GM18907 (cell line): ENCODE data around the gene TRAF3IP3.
"Not testable (repeated sequence)": the region's sequence is repeated elsewhere in the genome, so short reads cannot be mapped to it uniquely, and the experiment has no call there.

ENCODE experiments used
- ATAC-seq: cut with Tn5 transposase; IDR thresholded peaks from one replicate; pipeline ENCODE4 v1.9.1; 2021; ENCODE audit warnings: mild to moderate bottlenecking, moderate library complexity; ENCODE audit not compliant: unreplicated experiment

TRAF3IP3 gene

GRCh38 chr1:209767706-209768105, 11.9 kb downstream of the TRAF3IP3 start:
- ATAC-seq, result no peak

DNA sequence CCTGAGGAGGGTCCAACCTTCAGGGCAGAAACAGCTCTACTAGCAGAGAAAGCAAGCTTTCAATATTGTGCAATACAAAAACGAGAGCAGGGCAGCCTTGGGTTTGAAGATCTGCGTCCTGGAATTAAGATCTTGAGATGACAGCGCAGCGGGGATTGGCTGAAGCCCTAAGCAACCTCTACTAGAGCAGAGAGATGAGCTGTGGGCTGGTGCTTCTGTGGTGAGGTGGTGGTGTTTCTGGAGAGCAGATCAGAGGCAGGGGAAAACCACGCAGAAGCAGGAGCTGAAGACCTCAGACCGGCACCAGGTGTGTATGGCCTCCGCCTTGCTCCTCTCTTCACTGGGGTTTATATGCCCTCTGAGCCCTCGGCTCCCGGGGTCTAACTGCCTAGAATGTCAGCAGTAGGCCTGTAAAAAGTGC, 12.5 kb downstream of the TRAF3IP3 start:
- peak; percentile 90 for ATAC-seq

DNA sequence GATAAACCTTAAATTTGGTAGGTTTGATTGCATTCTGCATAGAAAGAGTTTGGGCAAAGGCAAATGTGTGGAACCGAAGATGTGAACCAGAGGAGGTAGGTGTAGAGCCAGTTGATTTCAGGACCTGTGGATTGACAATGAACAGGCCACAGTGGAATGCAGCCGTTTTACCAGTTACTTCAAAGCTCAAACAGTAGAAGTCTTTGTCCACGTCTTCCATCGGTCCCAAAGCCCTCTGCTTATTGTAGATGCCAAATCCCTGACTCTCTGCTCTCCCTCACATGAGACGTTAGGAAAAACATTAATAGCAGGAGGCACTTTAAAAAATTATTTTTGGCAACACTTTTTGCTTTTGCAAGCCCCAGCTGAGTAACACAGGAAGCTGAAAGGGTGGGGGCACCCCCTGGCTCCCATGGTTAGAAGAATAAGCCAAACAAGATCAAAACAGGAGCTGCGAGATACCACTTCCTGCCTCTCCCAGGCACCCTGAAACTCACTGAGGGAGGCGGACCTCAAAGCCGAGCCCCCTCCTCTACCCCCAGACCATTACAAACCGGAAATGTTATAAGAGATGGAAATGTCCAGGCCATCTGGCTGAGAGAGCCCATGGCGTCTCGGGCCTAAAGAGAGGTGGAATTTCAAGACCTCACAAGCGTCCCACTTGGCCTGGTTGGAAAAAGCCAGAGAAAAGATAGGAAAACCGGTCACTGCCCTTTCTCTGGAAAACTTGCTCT, 13.5 kb downstream of the TRAF3IP3 start:
- peak; percentile 85 for ATAC-seq

- ATAC-seq, result no peak
These were observed 14.1 kb downstream of the TRAF3IP3 start for GRCh38 chr1:209769971-209770370.

DNA sequence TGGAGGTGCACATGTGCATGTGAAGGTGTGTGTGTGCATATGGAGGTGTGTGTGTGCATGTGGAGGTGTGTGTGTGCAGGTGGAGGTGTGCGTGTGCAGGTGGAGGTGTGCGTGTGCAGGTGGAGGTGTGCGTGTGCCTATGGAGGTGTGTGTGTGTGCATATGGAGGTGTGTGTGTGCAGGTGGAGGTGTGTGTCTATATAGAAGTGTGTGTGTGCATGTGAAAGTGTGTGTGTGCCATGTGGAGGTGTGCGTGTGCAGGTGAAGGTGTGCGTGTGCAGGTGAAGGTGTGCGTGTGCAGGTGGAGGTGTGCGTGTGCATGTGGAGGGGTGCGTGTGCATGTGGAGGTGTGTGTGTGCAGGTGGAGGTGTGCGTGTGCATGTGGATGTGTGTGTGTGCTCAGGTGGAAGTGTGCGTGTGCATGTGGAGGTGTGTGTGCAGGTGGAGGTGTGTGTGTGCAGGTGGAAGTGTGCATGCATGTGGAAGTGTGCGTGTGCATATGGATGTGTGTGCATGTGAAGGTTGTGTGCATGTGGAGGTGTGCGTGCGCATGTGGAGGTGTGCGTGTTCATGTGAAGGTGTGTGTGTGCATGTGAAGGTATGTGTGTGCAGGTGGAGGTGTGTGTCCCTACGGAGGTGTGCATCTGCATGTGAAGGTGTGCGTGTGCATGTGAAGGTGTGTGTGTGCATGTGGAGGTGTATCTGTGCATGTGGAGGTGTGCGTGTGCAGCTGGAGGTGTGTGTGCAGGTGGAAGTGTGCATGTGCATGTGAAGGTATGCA, 15.0 kb downstream of the TRAF3IP3 start:
- no peak for ATAC-seq

- no peak for ATAC-seq
These were observed 16.3 kb downstream of the TRAF3IP3 start for GRCh38 chr1:209772126-209772525.

- peak; percentile 66 for ATAC-seq
These were observed 18.7 kb downstream of the TRAF3IP3 start for GRCh38 chr1:209774592-209774991.

- no peak for ATAC-seq
These were observed 19.8 kb downstream of the TRAF3IP3 start for GRCh38 chr1:209775678-209776077.

- no peak for ATAC-seq
These were observed 21.7 kb downstream of the TRAF3IP3 start for GRCh38 chr1:209777587-209777986.

DNA sequence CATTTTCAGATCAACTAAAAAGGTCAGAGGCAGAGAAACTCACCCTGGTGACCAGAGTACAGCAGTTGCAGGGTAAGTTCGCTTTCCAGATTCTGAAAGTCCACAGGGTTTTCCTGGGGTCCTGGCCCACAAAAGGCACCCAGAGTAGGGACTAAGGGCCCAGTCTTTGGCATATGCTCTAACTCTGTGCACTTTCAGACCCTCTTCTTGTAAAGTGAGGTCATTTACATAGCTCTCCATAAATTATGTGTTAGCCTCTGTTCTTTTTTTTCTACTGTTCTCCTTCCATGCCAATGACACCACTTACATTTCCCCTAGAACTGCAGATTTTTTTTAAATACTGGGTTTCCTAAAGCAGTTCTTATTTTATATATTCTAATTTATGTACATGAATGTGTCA, 22.2 kb downstream of the TRAF3IP3 start:
- no peak for ATAC-seq

- no peak for ATAC-seq
These were observed 24.4 kb downstream of the TRAF3IP3 start for GRCh38 chr1:209780268-209780667.

GRCh38 chr1:209783386-209783785, 27.5 kb downstream of the TRAF3IP3 start:
- ATAC-seq, result no peak

- peak; percentile 99 for ATAC-seq
These were observed 28.7 kb downstream of the TRAF3IP3 start, which contains the start of gene C1orf74 for GRCh38 chr1:209784265-209785169. C1orf74 (minus strand) TSS chr1:209784559; CDS start chr1:209783634, 925 bp downstream.

DNA sequence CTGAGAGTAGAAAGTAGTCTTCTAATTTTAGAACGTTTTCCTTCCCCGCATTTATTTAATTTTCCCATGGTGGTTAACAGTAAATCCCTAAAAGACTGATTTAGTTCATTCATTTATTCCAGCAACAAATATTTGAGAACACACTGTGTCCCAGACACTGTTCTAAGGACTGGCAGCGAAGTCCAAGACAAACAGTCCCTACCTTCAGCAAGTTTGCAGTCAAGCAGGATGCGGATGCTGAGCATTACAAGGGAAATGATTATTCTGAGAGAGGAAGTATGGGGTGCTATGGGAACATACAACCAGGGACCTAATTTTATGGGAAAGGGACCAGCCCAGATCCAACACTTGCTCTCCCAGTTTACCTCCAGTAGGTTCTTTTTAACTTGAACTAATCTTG, 29.7 kb downstream of the TRAF3IP3 start:
- ATAC-seq, result no peak

GRCh38 chr1:209786146-209786545, 30.3 kb downstream of the TRAF3IP3 start:
- no peak for ATAC-seq

DNA sequence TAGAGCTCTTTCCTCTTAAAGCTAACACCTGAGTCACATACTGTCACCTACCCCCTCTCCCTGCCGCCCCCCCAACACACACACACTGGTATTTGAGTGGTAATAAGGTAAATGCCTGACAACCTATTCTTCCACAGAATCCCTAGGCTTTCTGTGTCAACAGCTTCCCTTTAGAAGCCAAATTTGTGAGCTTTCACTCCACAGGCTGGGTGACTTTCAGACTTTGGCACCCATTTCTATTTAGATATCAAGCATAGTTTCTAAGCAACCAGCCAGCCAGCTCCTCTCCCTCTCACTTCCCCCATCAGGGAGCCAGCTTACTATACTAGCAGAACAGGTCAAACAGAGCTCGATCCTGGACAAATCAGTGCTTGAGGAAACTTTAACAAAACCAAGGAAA, 31.7 kb downstream of the TRAF3IP3 start:
- ATAC-seq, result no peak

GRCh38 chr1:209789245-209789644, 33.4 kb downstream of the TRAF3IP3 start:
- ATAC-seq, result no peak

DNA sequence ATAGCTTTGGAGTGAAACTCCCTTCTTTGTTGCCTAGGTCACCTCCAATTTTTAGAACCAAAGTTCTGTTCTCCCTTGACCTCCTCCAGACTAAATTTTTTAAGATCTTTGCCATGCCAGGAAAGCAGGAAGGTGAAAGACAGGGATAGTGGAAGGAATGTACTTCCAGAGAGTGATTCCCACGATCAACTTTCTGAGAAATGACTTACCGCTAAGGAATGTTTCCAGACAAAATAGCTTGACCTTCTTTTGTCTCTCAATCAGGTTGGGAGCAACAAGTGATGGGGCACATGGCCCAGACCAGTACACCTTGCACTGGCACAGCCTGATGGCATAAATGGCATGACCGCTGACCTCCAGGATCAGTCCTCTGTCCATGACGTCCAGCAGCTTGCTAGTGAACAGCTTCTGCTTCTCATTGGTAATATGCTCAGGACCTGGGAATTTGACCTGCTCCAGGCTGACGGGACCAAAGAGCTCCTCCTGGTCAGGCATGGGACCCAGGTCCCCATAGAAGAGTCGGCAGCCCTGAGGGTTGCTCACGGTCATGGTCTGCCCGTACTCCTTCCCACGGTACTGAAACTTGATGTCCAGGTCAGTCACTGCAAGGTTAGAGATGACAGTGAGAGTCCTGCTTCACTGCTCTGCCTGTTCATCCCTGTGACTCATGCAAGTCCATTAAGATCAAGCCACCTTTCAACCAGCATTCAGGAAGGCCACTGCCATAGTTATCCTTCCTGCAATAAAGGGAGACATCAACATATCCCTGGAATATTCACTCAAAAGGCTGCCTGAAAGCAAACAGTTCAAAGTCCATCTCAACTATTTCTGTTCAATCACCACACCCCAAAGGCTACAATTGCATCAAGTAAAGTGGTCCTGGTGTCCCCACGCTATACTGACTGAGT, 34.7 kb downstream of the TRAF3IP3 start:
- ATAC-seq, result no peak

GRCh38 chr1:209791920-209792319, 36.1 kb downstream of the TRAF3IP3 start:
- ATAC-seq, result no peak

- ATAC-seq, result not testable (repeated sequence)
These were observed 37.9 kb downstream of the TRAF3IP3 start for GRCh38 chr1:209793711-209794110.
